GM21786 (cell line): ENCODE measurements around the gene GRM4.

Experiments
- ATAC-seq: cut with Tn5 transposase; IDR thresholded peaks from one replicate; pipeline ENCODE4 v1.9.1; 2021; ENCODE audit not compliant: unreplicated experiment

GRM4 gene

GRCh38 chr6:34143196-34143883 lies 2.5 kb downstream of the GRM4 start:
- no peak for ATAC-seq

GRCh38 chr6:34142061-34142998 lies 3.6 kb downstream of the GRM4 start:
- ATAC-seq = no peak

DNA sequence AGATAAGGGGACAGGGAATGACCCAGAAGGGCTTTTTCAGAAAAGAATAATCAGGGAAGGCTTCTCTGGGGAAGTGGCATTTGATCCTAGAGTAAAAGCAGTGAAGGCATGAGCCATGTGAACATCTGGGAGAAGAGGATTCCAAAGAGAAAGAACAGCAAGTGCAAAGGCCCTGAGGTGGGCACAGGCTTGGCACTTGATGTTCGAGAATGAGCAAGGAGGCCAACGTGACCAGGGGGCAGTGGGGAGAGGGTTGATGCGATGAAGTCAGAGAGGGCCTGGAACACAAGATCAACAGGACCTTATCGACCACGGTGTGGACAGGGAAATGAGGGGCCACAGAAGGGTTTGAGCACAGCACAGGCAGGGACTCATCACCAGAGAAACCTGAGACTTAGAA lies 5.8 kb downstream of the GRM4 start:
- no peak for ATAC-seq

DNA sequence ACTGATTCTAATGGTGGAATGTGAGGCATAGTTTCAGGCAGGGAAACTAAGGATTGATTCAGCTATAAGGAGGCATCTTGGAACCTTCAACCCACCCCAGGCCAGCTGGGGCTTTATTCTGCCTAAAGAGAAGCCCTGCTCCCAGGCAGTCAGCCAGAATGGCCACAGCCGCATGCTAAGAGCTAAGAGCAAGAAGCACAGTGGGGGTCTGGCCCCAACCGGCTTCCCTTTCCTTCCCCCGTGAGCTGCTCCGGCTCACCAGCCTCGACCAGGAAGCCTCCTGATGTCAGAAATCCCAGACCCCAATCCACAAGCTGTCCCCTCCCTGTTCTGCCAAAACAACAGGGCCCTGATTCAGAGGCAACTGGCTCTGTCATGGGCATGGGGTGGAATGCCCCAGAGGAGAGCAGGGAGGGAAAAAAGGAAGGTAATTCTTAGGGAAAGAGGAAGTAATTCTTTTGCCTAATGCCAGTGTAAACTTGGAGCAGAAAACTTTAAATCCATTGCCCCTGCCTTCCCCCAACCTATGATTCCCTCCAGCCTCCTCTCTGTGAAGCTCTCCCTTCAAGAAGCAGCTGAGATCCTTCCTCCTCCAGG lies 6.9 kb downstream of the GRM4 start:
- ATAC-seq = no peak

DNA sequence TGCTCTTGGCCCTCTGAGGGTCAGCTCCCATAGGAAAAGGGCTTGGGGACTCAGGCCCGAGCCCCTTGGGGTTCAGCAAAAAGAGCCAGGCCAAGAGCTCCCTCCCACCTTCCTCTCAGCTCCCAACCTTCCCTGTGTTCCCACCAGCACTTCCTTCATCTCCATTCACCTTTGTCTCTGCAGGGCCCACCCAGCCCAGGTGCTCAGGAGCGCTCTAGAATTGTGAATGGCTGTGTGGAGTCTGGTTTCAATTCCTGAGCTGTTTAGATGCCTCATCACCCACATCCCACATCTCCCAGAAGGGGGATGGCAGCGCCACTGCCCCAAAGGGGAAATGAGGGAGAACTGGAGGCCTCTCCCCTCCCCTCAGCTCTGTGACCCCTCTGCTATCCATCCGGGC lies 7.7 kb downstream of the GRM4 start:
- no peak for ATAC-seq

- no peak for ATAC-seq
Observed at GRCh38 chr6:34135541-34135940, 10.3 kb downstream of the GRM4 start.

DNA sequence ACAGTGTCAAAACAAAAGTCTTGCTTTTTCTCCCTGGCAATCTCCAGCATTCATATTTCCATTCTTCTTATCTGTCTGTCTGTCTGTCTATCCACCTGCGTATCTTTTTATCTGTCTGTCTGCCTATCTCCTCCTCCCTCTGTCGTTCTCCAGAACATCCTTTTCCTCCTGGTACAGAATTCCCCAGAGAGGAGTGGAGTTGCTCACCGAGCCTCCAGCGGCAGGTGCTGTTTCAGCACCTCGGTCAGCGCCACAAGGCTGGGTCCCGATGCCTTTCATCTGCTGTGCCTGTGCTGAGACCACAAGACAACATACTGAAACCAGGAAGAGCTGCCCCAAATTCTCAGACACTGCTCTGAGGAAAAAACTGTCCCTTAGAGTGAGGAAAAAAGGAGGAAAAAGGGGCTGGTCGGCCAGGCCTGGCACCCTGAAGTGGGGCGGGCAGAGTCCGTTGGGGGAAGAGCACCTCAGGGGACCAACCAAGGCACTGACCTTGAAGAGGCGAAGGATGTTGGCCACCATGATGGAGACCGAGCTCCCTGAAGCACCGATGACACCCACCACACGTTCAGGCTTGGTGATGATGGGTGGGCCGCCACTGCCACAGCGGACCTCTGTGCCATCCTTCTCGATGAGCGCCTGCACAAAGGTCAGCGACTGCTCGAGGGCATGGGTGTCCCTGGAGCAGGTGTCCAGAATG lies 13.3 kb downstream of the GRM4 start:
- no peak for ATAC-seq

GRCh38 chr6:34131326-34132290 lies 14.3 kb downstream of the GRM4 start:
- no peak for ATAC-seq

- no peak for ATAC-seq
Observed at GRCh38 chr6:34130862-34131261, 15.0 kb downstream of the GRM4 start.

DNA sequence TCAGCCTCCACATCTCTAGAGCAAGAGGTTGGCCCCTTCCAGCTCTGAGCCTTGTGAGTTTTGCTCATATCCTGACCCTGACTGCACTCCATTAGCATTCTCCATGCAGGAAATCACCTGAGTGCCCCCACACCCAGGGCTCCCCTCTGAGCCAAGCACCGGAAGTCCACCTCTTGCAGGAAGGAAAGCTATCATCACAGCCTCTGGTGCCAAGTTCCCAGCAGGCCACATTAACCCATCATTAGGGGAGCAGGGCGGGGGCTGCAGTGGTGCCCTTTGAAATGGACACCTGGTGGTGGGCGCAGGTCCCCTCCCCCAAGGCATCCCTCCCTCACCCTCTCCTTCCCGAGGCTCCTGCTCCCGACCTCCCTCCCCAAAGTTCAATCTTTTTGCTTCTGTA lies 16.1 kb downstream of the GRM4 start:
- ATAC-seq = no peak

DNA sequence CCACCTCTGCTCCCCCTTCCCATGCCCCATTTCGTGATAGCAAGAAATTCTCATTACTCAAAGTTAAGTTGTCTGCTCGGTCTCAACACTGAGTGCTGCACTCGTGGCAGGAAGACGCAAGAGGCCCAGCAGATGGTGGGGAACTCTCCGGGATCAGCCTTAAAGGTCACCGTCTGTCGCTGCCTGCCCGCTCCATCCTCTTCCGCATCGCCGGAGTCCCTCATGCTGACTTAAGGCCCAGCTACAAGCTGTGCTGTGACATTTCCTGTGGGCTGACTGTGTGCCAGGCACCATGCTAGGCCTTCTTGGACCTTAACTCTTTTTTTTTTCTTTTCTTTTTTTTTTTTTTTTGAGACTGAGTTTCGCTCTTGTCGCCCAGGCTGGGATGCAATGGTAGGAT lies 17.8 kb downstream of the GRM4 start:
- ATAC-seq = no peak

- no peak for ATAC-seq
Observed at GRCh38 chr6:34126419-34126818, 19.5 kb downstream of the GRM4 start.

GRCh38 chr6:34125939-34126338 lies 19.9 kb downstream of the GRM4 start:
- ATAC-seq = no peak

- ATAC-seq = no peak
Observed at GRCh38 chr6:34120953-34121675, 24.8 kb downstream of the GRM4 start.

GRCh38 chr6:34115915-34116314 lies 30.0 kb downstream of the GRM4 start:
- ATAC-seq = no peak

DNA sequence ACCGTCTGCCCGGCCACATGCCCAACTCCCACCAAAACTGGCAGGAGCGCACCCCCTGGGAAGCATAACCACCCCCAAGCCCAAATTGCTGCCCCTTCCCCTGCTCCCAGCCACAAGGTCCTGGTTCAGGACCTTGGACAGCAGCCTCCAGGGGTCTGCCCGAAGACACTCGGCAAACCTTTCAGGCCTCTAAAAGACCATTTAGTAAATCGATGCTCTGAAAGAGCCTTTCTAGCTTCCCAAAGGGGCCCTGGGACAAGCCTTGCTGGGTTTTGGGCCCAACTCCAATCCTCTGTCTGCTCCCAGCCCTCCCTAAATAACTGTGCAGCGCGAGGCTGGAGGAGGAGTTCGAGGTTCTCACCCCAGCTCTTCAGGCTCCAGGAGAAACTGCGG lies 30.5 kb downstream of the GRM4 start:
- ATAC-seq = no peak

GRCh38 chr6:34114695-34115402 lies 31.0 kb downstream of the GRM4 start:
- ATAC-seq = no peak

DNA sequence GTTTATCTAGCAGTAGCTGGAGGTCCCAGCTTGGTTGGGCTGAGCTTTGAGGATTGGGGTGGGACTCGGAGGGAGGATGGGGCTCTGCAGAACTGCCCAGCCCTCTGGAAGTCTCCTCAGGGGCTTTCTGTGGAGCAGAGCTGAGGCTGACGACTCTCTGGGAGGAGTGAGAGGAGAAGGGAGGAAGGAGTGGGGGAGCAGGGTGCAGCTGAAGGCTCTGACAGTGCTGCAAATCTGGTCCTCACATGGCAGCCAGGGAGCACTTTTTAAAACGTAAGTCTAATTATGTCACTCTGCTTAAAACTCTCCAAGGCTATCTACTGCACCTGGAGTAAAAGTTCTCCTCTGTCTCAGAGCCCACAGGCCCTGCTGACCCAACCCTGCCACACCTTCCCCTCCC lies 32.4 kb downstream of the GRM4 start:
- no peak for ATAC-seq

DNA sequence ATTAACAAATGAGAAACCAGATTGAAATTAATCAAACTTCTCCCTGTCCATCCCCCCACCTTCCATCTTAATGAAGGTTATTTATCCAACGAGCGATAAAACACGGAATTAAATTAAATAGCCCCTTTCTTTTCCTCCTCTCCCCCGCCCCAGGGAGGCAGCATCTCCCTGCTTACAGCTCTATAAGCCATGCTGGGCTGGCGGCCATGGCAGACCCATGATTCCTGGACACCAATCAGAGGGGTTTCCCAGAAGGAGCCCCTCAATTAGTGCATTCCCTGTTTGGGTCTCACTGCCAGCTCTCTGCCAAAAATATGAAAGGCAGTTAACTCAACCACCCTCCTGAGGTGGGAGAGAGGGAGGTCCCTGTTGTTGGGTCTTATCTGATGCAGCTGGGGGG lies 33.8 kb downstream of the GRM4 start:
- no peak for ATAC-seq
